Measurements from ENCODE around the gene NAA38.

Gene NAA38

DNA sequence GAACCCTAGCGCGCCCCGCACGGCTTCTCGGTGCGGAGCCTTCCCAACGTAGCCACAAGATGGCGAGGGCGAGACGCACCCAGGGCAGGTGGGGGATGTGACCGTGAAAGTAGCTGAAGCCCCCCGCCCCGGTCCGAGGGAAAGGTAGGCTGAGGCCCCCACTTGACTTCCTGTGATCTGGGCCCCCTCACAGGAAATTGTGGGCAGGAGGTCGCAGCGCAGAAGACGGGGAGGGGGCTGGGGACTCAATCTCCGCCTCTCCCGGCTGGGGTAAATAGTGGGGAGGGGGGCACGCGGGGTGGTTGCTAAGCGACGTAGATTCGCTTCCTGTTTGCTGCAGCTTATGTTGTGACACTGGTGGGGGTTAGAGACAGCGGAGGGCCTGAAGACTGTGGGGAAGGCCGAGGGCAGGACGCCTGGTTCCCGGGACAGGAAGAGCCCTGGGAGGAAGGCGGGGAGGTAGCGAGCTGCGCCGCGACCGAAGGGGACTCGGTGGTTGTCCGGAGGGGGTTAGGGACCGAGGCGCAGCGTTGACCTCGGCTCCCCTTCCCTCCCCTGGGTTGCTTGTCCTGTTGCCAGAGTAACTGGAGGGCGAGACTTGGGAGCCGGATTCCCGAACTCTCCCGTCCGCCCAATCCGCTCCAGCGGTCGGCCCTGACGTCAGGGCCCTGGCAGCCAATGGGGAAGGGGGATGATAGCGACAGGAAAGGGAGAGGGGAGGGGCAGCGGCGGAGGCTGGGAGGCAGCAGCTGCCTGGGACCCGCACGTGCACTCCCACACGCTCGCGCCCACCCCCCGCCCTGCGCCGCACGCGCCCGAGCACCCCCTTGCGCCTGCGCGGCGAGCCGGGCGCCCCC lies 22.2 kb downstream of the NAA38 start:
- peak; percentile 96 for DNase-seq (ENCODE audit: low read depth)
- TF ChIP-seq POLR2A (IDR thresholded peaks at IDR 0.05; ENCODE audit: extremely low read depth, insufficient read length) (no peak), MYC (IDR thresholded peaks at IDR 0.05; ENCODE audit: low read depth, low read length) (peak; percentile 93)
- TF ChIP-seq, protein P1, sequence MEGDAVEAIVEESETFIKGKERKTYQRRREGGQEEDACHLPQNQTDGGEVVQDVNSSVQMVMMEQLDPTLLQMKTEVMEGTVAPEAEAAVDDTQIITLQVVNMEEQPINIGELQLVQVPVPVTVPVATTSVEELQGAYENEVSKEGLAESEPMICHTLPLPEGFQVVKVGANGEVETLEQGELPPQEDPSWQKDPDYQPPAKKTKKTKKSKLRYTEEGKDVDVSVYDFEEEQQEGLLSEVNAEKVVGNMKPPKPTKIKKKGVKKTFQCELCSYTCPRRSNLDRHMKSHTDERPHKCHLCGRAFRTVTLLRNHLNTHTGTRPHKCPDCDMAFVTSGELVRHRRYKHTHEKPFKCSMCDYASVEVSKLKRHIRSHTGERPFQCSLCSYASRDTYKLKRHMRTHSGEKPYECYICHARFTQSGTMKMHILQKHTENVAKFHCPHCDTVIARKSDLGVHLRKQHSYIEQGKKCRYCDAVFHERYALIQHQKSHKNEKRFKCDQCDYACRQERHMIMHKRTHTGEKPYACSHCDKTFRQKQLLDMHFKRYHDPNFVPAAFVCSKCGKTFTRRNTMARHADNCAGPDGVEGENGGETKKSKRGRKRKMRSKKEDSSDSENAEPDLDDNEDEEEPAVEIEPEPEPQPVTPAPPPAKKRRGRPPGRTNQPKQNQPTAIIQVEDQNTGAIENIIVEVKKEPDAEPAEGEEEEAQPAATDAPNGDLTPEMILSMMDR (IDR thresholded peaks at IDR 0.05; ENCODE audit: low read depth, low read length): peak; percentile 47
- TF ChIP-seq, protein P2, sequence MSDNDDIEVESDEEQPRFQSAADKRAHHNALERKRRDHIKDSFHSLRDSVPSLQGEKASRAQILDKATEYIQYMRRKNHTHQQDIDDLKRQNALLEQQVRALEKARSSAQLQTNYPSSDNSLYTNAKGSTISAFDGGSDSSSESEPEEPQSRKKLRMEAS (IDR thresholded peaks at IDR 0.05; ENCODE audit: low read depth, low read length): peak; percentile 92
- peak overlapping the region; percentile 66 for H3K4me3 ChIP-seq (ENCODE audit: low read depth, low read length)

DNA sequence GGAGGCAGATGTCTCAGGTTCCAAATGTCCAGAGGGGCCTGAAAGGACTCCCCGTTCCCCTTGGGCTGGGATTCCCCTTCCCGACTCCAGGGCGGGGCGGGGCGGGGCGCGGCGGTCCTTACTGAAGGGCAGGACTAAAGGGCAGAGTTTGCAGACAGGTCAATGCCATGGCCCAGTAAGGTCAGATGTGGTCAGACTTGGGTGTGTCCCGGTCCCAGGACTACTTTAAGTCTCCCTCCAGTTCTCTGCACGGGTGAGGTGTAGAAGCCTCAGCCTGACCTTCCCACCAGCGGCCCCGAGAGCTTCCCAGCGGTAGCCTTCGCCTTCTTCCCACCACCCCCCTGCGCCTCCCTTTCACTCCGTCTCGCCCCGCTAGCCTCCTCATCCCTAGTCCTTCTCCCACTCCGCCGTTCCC lies 22.8 kb downstream of the NAA38 start:
- no peak for TF ChIP-seq POLR2A (IDR thresholded peaks at IDR 0.05; ENCODE audit: extremely low read depth, insufficient read length)
- TF ChIP-seq, protein P1 (IDR thresholded peaks at IDR 0.05; ENCODE audit: low read depth, low read length): no peak
- TF ChIP-seq, protein P2 (IDR thresholded peaks at IDR 0.05; ENCODE audit: low read depth, low read length): no peak
- no peak for TF ChIP-seq MYC (IDR thresholded peaks at IDR 0.05; ENCODE audit: low read depth, low read length)
- no peak for DNase-seq (ENCODE audit: low read depth)
- H3K4me3 ChIP-seq (ENCODE audit: low read depth, low read length): peak overlapping the region; percentile 48

DNA sequence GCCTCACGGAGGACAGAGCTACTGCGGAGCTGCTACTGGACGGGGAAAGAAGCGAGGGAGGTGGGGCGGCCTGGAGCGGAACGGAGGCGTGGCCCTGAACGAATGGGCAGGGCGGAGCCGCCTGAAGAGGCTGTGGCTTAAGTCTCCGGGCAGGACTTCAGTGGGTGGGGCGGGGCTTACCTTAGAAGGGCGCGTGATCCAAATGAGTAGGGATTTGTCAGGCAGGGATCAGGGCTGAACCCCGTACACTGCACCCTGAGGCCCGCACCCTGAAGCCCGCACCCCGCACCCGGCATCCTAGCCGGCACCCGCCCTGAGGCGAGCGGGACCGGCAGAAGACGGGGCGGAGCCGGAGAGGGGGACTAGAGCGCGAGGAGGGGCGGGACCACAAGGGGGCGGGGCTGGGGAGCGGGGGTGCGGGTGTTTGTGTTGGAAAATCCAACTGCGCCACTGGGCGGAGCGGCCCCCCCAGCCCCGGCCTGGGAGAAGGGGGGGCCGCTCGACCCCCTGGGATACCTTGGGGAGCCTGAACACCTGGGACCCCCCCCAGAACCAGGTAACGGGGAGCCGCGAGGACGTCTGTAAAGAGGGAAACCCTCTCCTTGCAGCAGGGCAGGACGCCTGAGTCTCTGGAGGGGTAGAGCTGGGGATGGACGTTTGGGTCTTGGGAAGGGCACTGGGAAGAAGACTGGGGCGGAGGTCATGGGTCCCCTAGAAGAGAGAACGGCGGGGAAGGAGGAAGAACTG lies 23.4 kb downstream of the NAA38 start, which contains the start of gene KDM6B:
Gene KDM6B, plus strand, starts transcription at position 423 of the 747 bp plus-strand sequence. CDS start 11,338 bp downstream, outside the sequence.
- TF ChIP-seq, protein P2 (IDR thresholded peaks at IDR 0.05; ENCODE audit: low read depth, low read length): no peak
- TF ChIP-seq, protein P1 (IDR thresholded peaks at IDR 0.05; ENCODE audit: low read depth, low read length): no peak
- TF ChIP-seq POLR2A (IDR thresholded peaks at IDR 0.05; ENCODE audit: extremely low read depth, insufficient read length) (no peak), MYC (IDR thresholded peaks at IDR 0.05; ENCODE audit: low read depth, low read length) (no peak)
- peak; percentile 85 for DNase-seq (ENCODE audit: low read depth)
- peak within 1 kb of the TSS; percentile 51 for H3K4me3 ChIP-seq (ENCODE audit: low read depth, low read length)

DNA sequence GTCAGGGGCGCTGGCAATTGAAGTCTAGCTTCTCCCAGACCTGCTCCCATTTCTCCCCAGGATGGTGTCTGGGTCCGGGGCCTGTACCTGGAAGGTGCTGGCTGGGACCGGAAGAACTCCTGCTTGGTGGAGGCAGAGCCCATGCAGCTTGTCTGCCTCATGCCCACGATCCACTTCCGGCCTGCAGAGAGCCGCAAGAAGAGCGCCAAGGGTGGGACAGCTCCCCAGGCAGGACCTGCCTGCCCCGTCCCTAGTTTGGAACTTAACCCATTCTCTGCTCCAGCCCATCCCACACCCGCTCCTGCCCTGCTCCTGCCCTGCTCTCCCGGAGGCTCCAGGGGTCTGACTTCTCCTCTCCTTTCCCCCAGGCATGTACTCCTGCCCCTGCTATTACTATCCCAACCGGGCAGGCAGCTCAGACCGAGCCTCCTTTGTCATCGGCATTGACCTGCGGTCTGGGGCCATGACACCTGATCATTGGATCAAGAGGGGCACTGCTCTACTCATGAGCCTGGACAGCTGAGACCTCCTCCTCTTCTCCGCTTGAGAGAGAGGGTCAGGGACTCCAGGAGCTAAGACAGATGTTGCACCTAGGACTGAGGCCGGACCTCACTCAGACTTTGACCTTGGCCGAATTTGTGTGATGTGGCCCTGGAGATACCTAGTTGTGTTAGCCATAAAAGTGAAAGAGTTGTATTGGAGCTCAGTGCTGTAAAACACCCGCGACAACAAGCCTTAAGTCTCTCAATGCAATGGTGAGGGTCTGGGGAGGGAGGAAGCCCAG lies 24.2 kb downstream of the NAA38 start:
- DNase-seq (ENCODE audit: low read depth): no peak
- TF ChIP-seq, protein P1 (IDR thresholded peaks at IDR 0.05; ENCODE audit: low read depth, low read length): no peak
- TF ChIP-seq POLR2A (IDR thresholded peaks at IDR 0.05; ENCODE audit: extremely low read depth, insufficient read length): no peak
- no peak for TF ChIP-seq MYC (IDR thresholded peaks at IDR 0.05; ENCODE audit: low read depth, low read length)
- TF ChIP-seq, protein P2 (IDR thresholded peaks at IDR 0.05; ENCODE audit: low read depth, low read length): no peak
- H3K4me3 ChIP-seq (ENCODE audit: low read depth, low read length): peak overlapping the region; percentile 32

DNA sequence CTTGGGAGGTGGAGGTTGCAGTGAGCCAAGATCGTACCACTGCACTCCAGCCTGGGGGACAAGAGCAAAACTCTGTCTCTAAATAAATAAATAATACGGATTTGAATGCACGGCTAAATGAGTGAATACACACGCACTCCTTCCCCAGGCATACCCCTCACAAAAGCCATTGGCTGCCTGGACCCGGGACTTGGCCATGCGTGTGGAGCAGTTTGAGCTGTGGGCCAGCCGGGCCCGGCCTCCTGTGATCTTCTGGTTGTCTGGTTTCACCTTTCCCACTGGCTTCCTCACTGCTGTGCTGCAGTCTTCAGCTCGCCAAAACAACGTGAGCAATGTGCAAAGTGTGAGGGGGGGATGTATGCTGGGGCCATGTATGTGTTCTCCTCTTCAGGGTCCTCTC lies 24.9 kb downstream of the NAA38 start:
- no peak for DNase-seq (ENCODE audit: low read depth)
- no peak for TF ChIP-seq MYC (IDR thresholded peaks at IDR 0.05; ENCODE audit: low read depth, low read length)
- no peak for TF ChIP-seq POLR2A (IDR thresholded peaks at IDR 0.05; ENCODE audit: extremely low read depth, insufficient read length)
- TF ChIP-seq, protein P1 (IDR thresholded peaks at IDR 0.05; ENCODE audit: low read depth, low read length): no peak
- TF ChIP-seq, protein P2 (IDR thresholded peaks at IDR 0.05; ENCODE audit: low read depth, low read length): no peak

More for the DNA sequence above, 24.9 kb downstream of the NAA38 start:
- no peak overlapping the region for H3K4me3 ChIP-seq (ENCODE audit: low read depth, low read length)
